Measurements from ENCODE around the gene CCDC110.

Gene CCDC110

DNA sequence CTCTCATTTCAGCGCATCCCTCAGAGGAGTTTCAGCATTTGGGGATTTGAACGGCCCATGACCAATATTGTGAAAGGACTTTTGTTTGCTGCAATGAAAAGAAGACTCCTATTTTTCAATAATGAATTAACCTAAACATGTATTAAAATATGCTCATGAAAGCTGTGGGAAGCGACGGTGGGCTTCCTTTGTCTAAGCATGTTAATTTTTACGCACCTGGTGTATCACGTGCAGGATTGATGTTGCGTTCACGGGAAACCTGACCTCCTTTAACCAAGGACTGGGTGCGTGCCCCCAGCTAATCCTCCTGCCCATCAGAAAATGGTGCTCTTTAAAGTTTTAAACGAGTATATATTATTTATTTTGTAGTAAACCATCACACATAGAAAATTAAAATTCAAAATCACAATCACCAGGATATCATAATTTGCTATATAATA, 590 bp upstream of the CCDC110 start:
- DNase-seq (ENCODE audit: low read depth in 2 of 2): no peak

DNA sequence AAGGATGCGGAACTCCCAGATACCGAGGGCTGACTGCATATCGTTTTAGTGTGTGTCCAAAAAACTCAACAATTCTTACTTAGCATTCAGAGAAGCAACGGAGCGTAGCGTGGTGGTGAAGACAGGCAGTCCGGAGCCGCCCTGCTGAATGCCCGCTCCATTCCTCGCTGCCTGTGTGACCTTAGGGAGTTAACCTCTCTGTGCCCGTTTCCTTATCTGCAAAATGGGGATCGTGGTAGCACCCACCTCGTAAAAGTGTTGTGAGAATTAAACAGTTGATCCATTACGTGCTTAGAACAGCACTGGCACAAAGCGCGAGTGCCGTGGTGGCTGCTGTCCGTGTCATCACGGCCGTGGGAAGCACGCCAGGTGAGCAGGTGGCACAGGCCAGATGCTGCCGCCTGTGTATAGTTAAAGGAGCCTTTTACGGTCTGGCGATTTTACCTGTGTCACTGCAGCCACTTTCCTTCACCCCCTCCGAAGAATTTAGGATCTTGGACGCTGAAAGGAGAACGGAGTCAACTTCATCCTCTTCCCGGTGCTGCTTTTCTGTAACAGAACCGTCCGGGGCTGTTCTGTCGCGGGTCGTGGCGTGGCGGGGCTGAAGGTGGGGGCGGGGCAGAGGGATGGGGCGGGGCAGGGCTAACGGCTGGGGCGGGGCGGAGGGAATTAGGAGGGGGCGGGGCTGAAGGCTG, 885 bp downstream of the CCDC110 start:
- peak; percentile 8 to 22 for DNase-seq (ENCODE audit: low read depth in 2 of 2)

DNA sequence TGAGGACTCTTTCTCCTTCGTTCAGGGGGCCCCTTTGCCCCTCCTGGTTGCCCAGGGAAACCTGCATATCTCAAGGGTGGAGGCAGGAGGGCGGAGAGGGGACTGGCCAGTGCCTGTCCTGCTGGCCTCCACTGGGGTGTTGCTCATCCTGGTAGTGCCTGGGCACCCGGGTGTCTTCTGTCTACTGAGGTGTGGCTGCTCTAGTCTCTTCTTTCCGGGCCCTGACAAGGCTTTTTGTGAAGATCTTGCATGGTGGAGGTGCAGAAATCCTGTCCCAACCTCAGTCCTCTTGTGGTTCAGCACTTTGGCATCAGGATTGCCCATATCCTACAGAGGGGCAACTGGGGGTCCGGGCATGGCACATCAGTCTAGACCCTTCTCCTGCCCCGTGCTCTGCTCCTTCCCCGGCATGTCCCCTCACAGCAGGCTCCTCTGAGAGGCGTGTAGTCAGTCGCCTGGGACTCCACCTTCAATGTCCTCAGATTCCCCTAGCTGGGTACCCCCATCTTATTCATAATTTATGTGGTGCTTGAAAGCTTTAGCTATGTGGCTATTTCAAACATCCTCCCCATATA, 1.9 kb downstream of the CCDC110 start:
- DNase-seq (ENCODE audit: low read depth in 2 of 2): no peak

DNA sequence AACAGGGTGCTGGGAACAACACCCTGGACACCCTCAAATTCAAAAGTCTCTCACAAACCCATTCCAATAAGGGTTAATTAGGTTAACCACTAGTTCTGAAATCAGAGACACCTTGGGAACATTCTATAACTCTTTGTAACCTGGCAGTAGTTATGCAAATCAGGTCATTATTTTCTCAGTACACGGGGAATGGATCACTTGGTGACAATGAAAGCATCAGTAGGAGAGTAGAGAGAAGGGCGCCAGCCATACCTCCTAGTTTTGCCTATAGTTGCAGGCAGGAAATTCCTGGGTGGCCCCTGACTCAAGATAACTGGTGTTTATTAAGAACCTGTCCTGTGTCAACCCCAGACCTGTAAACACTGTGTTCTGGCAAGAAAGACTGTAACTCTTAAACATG, 2.5 kb downstream of the CCDC110 start:
- no peak for DNase-seq (ENCODE audit: low read depth in 2 of 2)

DNA sequence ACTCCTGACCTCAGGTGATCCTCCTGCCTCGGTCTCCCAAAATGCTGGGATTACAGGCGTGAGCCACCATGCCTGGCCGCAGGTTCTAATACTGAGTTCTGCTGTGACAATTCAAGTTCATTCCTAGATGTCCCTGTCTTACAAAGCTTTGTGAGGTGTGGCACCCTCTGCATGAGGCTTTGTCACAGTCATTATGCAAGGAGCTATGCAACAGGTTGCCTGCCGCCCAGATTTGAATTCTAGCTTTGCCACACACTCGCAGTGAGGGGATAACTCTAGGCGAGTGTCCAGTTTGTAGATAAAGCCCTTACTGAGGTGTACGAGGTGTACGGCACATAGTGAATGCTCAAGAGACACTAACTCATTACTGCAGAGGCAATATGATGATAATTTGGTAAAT, 3.5 kb downstream of the CCDC110 start:
- no peak for DNase-seq (ENCODE audit: low read depth in 2 of 2)

DNA sequence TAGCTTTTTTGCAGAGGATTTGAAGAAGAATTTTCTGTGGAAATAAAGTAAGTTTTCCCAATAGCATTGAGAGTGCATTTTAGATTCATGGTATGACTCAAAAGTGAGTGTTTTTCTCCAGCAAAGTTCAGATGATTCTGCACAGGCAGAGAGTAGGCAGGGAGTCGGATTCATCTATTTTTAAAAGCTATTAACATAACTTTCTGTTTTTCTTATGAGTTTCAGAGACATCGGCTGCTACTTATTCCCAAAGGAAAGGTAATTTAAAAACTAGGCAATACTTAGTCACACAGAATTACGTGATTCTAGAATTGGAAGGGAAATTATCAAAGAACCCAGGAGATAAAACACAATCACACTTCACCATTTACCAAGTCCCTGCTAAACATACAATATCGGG, 4.4 kb downstream of the CCDC110 start:
- no peak for DNase-seq (ENCODE audit: low read depth in 2 of 2)

DNA sequence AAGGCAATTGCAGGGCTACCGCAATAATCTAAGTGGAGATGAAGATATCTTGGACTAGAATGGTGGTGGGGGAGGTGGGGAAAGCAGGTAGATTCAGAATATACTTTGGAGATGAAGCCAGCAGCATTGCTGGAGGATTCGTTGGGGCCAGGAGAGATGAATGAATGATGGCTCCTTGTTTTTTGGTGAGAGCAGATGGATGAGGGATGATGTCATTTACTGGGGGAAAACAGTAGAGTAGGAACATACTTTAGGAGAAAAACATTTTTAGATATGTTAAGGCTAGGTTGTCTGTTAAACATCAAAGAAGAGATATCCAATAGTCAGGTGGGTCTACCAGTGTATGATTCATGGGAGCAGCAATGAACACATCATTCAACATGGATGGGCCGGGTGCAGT, 5.8 kb downstream of the CCDC110 start:
- DNase-seq (ENCODE audit: low read depth in 2 of 2): no peak

- no peak for DNase-seq (ENCODE audit: low read depth in 2 of 2)
Measured at GRCh38 chr4:185464887-185465286, 6.6 kb downstream of the CCDC110 start.

GRCh38 chr4:185464183-185464582, 7.3 kb downstream of the CCDC110 start:
- DNase-seq (ENCODE audit: low read depth in 2 of 2): no peak

DNA sequence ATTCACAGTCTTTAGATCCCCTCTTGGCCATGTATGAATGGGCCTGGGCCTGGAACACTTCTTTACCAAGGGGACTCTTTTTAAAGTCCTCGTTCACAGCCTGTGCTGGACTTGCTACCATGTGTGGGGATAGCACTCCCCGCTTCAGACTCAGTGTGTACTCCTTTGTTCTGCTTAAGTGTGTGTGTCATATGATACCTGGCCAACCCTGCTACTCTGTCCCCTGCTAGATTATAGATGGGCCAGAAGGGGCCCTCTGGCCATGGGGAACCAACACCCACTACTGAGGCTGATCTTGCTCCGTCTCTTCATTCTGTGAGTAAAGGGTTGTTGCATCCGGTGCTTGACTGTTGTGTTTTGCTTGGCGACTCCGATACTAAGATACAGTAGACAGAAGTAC, 8.0 kb downstream of the CCDC110 start:
- no peak for DNase-seq (ENCODE audit: low read depth in 2 of 2)

- DNase-seq (ENCODE audit: low read depth in 2 of 2): no peak
Measured at GRCh38 chr4:185461565-185461964, 10.0 kb downstream of the CCDC110 start.

DNA sequence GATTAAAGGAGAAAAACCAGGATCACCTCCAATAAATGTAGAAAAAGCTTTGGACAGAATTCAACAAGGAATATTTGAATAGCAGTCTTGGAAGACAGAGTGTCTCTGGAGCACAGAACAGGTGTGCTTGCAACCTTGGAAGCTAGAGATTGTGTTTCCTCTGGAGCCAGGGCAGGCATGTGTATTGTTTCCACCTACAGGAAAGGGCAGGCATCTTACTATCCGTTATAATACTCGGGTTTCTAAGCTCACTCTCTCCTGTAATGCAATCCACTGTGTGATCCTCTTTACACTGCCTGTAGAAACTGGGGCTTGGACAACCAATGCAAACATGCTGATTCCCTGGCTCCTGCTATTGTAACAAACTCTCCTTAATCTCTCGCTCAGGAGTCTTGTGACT, 14.4 kb downstream of the CCDC110 start:
- no peak for DNase-seq (ENCODE audit: low read depth in 2 of 2)

GRCh38 chr4:185456131-185456530, 15.4 kb downstream of the CCDC110 start:
- no peak for DNase-seq (ENCODE audit: low read depth in 2 of 2)

- DNase-seq (ENCODE audit: low read depth in 2 of 2): no peak
Measured at GRCh38 chr4:185445209-185445608, 26.3 kb downstream of the CCDC110 start.

DNA sequence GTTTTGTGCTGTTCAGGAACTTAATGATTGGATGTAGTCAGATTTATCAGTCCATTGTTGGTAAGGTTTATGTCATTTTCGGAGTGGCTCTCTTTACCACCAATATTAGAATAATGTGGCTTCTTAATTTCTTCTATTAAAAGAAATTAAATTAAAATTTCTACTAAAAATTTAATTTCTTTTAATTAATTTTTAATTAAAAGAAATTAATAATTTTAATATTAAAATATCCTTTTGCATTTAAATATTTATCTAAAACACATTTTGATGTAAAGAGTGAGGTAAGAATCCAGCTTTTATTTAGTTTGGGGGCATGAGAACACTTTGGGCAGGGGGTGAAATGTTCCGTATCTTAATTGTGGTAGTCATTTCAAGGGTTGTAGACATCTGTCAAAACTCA, 30.1 kb downstream of the CCDC110 start:
- DNase-seq (ENCODE audit: low read depth in 2 of 2): no peak

DNA sequence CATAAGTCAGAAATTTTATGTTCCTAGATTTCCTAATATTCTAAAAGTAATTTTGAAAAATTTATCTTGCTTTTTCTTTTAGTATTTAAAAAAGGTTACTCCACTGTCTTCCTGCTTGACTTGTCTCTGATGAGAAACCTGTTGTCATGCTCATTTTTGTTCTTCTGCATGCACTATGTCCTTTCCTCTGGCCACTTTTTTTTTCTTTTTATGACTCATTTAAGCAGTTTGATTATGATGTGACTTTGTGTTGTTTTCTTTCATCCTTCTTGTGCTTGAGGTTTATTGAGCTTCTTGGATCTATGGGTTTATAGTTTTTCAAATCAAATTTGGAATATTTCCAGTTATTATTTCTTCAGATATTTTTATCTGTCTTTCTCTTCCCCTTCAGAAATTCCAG, 33.7 kb downstream of the CCDC110 start:
- no peak for DNase-seq (ENCODE audit: low read depth in 2 of 2)

DNA sequence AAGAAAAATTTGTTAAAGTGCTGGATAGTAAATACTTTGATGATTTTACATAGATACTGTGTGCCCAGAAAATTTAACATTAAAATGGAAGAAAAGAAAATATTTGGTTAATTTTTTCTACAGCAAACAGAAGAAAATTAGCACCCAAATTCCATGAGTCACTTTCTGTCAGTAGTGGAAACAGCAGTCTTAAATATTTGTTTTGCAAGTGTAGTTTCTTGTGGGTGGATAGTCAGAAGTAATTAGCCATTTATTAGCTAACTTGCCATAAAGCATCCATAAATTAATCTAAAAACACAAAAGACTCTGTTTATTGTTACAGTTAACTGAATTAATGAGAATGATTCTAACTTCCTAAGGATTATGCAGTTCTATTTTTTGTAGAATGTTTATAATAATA, 36.1 kb downstream of the CCDC110 start:
- no peak for DNase-seq (ENCODE audit: low read depth in 2 of 2)

DNA sequence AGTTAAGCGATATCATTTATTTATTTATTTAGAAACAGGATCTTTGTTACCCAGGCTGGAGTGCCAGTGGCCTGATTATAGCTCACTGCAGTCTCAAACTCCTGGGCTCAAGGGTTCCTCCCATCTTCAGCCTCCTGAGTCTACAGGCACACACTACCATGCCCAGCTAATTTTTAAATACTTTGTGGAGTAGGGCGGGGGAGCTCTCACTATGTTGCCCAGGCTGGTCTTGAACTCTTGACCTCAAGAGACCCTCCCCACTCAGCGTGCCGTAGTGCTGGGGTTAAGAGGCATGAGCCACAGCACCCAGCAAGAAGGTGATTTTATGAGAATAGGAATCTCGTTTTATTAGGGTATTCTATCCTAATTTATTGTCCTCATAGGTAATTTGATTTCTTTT, 41.9 kb downstream of the CCDC110 start:
- DNase-seq (ENCODE audit: low read depth in 2 of 2): no peak

DNA sequence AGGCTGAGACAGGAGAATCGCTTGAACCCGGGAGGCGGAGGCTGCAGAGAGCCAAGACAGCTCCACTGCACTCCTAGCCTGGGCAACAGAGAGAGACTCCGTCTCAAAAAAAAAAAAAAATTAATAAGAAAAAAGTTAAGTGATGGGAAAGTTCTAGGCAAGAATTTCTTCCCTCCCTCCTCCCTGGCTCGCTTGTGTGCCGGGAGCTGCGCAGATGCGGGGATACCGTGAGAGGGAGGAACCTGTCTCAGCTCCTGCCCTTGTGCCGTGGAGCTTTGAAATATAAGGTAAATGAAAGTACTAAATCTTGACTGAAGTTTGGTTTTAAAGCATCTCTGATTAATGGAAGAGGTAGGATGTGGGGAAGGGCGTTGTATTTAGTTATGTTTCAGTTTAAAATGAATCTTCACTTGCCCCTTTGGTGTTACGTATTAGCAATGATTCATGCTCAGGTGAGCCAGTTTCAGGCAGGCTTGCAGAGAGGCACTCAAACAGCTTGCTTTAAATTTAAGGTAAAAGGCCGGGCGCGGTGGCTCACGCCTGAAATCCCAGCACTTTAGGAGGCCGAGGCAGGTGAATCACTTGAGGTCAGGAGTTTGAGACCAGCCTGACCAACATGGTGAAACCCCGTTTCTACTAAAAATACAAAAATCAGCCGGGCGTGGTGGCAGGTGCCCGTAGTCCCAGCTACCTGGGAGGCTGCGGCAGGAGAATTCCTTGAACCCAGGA, 44.4 kb downstream of the CCDC110 start:
- DNase-seq (ENCODE audit: low read depth in 2 of 2): no peak

DNA sequence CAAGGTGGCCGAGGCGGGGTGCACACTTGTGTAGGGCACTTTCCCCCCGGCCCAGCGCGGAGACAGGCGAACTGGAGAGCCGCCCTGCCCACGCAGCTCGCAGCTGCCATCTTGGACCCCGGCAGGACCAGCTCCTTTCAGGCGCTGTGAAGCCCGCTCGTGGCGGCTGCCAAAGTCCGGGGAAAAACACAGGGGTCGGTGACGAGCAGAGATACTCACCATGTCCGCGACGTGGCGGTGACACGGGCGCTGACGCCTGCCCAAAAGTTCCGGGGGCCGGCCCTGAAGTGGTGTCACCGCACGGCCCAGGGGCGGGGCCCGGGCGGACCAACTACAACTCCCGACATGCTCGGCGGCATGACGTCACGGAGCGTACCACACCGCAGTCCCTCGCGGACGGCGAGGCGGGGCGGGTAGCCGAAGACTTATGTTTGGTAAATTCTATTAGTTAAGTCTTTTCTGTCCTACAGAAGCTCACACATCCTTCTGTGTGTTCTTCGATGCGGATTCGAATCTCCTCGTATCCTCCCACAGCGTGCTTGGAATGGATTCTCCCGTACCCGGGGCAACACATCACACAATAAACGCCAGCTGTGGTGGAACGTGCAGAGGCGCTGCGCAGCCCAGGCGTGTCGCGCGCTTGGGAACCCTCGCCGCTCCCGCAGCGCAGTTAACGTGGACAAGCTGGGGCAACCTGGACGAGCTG, 45.7 kb downstream of the CCDC110 start, which contains the start of gene UFSP2:
Gene UFSP2 (minus strand): TSS at position 318 of the 706 bp plus-strand sequence. CDS start 96 bp downstream, at position 222.
- peak; percentile 75 to 87 for DNase-seq (ENCODE audit: low read depth in 2 of 2)

DNA sequence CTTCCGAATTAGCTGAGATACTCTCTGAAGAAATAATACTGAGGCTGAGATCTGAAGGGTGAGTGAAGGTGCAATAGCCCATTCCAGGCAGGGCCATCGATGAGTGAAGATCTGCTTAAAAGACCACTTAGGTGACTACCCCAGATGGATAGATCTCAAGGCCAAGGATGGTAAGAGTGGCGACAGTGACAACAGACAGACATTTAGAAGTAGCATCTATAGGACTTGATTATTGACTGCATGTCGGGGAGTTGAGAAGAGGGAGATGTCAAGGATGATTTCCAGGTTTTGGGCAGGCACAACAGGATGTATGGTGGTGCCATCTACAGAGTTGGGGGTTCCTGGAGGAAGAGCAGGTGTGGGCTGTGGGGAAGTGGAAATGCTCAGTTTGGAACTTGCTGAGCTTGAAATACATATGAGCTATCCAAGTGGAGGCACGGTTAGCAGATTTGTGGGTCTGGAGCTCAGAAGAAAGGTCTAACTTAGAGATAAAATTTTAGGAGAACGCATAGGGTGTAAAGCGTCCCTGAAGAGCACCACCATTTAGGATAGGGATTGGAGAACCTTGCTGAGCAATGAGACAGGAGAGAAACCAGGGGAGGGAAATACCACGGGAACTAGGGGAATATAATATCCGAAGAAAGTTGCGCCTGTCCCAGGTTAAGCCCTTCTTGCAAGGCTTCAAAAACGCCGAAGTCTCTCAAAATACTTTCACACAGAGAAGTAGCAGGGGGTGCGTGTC, 46.5 kb downstream of the CCDC110 start:
- DNase-seq (ENCODE audit: low read depth in 2 of 2): no peak

All from stimulated activated CD8-positive, alpha-beta memory T cell treated with anti-CD3 and anti-CD28 coated beads, Interleukin-7, amount 100 ng/mL, for 4 hours (primary cell).